SKM-1 treated with dmso at 0.1 percent for 144 hours (cell line): ENCODE data around the gene PDE4B.
"Not testable (repeated sequence)": the region's sequence is repeated elsewhere in the genome, so short reads cannot be mapped to it uniquely, and the experiment has no call there.

ENCODE experiments used
- DNase-seq: peaks from one replicate; lab custom pipeline; 2025; ENCODE audit not compliant: unreplicated experiment; lab: John Stamatoyannopoulos, UW

Gene PDE4B

DNA sequence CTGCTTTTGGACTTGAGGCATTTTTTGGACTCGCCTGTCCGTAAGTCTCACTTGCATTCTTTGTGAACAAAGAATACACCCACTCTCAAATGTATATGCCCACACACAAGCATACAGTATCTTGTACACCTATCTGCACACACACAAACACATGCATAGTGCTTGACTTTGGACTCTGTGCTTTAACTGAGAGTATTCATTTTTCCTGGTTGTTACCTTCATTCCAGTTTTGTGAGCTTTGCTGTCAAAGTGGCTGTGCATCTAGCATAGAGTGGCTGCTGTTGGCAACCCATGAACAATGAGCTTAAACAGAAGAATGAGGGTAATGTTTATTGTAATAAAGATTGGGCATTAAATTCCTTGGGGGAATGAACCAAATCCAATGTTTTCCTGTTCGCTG, 199.0 kb downstream of the PDE4B start:
- no peak for DNase-seq

DNA sequence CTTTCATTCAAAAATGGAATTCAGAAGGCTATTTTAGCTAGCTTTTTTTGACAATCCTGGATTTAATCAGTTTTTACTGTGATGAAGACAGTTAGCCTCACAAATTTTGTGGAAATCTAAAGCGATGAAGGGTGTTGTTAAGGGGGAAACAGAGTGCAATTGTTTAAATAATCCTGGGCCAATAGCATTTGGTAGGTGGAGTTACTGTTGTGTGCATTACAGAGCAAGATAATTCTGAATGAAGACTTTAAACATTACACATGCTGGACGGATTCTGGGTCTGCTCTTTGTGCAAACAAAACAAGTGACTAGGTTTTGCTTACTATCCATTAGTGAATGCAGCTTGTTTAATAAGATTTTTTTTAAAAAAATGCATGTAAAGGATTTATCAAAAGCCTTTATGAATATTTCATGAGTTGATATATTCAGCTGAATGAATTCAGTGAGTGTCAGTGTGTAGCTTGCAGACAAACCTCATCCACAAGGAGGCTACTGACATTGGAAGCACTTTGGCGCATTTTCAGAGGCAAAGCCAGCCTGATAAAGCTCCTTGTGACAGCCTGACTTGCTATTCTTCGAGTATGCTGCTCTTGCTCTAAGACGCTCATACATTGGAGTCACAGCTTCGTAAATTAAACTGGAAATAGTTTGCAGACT, 199.6 kb downstream of the PDE4B start:
- DNase-seq: no peak

DNA sequence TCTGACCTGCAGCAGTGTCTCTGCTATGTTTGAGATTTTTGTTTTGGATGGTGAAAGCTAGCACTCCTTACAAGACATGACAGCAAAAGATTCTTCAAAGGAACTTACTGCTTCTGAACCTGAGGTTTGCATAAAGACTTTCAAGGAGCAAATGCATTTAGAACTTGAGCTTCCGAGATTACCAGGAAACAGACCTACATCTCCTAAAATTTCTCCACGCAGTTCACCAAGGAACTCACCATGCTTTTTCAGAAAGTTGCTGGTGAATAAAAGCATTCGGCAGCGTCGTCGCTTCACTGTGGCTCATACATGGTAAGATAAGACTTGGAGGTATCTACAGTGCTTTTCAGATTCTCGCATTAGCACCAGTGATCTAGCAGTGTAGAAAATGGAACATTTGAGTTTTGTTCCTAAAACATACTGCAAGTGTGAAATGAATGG, 200.2 kb downstream of the PDE4B start:
- DNase-seq: no peak

DNA sequence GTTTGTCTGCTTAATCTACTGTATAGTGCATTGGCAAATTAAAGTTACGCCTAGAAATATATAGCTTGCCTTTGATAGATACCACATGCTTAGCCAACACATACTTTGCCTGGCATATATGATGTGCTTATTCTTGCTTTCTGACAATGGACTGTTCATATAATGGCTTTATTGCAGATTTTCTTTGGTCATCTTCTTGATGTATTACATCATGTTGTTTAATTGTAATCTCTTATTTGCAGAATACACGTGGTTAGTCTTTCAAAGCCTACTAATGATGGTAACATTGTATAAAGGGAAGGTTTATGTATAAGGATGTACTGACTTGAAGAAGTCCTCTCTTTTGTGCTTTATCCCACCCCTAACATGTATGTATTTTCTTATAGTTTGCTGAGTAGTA, 201.5 kb downstream of the PDE4B start:
- no peak for DNase-seq

DNA sequence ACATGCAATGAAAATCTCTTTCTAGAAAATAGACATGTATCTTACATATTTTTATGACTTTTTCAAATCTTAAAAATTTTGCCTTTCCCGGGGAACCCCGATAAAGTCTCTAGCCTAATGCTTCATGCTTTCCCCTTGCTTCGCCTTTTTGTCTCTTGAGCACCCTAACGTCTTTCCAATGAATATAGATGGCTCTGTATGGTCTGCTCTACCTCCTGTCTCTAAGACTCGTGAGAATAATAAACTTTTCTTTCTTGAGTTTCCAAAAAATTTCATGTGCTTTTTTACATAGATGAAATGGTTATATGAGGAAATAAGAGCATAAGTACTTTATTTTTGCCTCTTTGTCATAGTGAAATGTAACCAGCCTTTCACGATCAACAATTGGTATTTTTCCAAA, 202.6 kb downstream of the PDE4B start:
- DNase-seq: no peak

DNA sequence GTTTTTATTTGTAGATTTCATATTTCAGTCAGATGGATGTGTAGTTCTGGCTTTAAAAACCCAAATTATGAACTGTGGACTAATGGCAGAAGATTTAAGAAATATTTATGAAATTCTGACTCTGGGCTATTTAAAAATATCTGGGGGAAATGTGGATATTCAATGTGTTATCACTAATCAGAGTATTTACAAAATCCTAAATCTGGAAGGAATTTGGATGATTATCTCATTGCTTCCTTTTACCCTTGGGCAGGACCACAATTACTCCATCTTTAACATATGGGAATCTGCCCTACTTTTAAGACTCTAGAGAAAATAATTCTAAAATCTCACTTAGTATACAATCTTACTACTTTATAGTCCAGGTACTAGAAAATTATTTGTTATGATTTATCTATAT, 203.2 kb downstream of the PDE4B start:
- no peak for DNase-seq

DNA sequence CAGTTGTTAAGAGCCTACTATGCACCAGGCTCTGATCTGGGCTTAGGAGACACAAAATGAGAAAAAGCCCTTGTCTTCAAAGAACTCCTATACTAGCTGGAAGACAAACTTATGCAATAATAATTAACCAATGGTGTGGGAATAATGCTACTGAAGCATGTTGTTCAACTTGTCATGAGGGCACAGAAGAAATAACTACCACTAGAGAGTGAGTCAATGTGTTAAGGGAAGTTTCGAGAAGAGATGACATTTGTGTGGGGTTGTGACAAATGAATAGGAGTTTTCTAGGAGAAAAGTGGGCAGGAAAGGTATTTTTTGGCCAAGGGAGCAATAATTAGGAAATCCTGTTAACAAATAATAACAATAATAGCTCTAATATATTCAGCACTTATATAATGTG, 205.0 kb downstream of the PDE4B start:
- DNase-seq: no peak

DNA sequence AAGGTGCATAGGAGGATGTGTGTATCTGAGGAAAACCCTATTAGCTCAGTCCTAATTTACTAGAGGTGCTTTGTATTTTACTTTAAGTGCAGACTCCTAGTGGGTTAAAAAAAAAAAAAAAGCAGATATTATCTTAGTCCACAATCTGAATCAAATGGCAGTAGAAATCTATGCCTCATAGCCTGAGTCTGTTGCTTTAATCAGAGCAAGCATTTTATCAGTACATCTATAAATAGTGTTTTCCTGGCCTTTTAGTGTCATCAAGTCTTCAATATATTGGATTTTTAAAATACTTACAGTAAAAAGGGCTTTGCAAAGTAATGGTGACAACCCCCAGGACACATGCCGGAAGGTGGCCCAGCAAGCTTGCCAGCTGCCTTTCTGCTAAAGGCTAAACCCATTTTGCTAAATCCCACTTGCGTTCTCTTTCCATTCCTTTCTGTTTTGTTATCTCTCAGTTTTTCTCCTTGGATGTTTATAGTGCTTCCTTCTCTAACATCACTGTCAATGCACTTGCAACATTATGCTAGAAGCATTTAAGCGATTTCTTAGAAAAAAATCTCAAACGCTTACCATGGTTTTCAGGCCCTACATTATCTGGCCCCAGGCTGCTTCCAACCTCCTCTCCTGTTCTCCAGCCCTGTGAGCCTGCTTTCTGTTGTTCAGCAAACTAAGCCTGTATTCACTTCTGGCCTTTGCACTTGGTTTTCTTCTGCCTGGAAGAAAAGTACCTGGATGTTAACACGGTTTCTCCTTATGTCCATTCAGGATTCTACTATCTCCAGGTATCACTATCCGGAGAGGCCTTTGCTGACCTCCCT, 206.3 kb downstream of the PDE4B start:
- no peak for DNase-seq

DNA sequence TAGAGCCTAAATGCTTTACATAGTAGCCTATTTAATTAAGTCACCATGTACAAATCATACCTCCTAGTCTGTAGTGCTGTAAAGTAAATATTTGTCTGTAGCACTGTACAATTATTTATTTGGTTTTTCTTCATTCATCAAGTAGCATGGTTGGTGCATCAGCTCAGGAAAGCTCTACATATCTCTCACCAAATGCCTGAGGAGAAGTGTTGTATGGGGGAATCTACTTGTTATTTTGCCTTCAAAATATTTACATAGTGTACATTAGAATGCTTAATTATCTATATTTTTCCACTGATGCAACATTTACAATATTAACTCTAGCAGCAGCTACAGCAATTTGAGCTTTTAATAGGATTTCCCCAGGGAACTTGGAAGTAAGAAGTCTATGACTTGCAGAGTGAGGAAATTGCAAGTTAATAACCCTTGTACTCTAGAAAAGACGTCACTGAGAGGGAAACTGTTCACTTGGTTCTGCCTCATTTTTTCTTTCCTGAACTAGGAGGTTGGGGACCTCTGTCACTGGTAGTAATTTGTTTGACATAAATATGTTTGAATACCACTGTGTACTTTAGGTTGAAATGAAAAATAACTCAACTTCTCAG, 207.4 kb downstream of the PDE4B start:
- DNase-seq: no peak

DNA sequence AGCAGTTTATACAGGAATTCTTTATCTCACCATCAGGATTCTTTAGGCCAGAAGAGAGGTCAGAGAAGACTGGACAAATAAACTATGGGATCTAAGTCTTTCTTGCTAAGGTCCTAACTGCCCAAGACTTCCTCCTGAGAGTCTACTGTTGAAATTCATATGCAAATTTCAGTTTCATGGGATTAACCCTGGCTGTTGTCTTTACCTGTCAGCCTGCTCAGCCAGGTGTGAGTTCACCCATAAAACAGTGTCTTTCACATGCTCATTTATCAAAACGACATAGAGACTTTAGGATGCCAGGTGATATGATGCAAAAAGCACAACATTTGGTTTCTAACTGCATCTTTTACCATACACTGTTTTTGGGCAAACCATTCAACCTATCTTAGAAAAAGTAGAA, 211.0 kb downstream of the PDE4B start:
- DNase-seq: no peak

DNA sequence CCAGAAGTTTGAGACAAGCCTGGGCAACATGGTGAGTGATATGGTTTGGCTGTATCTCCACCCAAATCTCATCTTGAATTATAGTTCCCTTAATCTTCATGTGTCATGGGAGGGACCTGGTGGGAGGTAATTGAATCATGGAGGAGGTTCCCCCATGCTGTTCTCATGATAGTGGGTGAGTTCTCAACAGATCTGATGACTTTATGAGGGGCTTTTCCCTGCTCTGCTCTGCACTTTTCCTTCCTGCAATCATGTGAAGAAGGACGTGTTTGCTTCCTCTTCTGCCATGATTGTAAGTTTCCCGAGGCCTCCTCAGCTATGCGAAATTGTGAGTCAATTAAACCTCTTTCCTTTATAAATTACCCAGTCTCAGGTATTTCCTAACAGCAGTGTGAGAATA, 213.8 kb downstream of the PDE4B start:
- DNase-seq: not testable (repeated sequence)

DNA sequence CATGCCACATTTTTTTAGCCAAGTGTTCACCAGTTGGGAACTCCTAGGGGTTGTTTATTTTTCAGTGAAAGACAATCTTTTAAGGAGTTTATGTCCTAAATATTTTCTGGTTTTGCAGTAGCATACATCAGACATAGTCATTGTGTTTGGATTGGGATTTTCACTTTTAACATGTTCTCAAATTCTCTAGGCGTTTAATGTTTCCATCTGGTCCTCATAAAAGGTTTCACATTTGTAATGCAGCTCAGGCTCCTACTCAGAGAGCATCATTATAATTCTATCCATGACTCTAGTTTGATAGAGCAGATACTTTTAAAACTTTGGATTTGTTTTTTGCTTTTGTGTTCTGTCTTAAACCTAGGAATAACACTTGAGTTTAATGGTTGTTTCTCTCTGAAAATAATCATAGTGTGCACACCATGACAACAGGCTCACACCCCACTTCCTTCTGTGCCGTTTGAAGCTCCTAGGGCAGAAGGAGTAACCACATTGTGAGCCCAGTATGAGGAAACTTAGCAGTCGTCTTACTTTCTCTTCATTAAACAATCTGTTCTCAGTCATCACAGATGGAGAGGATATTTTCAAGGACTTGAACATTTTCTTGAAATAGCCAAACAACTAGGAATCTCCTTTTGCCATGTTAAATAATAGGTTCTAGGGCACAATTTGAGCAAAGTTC, 219.6 kb downstream of the PDE4B start:
- peak; percentile 76 for DNase-seq

DNA sequence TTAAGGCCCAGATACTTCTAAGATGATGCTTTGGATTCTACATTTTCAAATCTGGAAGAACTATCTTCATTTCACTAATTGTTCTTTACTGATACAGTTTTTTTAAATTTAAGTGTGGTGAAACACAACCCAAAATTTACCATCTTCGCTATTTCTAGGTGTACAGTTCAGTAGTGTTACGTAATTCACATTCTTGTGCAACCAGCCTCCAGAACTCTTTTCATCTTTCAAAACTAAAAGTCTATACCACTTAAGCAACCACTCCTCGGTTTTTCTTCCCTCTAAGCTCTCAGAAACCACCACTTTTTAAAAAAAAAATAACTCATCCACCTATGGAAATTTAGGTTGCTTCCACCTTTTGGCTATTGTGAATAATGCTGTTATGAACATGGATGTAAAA, 220.7 kb downstream of the PDE4B start:
- DNase-seq: peak; percentile 87

DNA sequence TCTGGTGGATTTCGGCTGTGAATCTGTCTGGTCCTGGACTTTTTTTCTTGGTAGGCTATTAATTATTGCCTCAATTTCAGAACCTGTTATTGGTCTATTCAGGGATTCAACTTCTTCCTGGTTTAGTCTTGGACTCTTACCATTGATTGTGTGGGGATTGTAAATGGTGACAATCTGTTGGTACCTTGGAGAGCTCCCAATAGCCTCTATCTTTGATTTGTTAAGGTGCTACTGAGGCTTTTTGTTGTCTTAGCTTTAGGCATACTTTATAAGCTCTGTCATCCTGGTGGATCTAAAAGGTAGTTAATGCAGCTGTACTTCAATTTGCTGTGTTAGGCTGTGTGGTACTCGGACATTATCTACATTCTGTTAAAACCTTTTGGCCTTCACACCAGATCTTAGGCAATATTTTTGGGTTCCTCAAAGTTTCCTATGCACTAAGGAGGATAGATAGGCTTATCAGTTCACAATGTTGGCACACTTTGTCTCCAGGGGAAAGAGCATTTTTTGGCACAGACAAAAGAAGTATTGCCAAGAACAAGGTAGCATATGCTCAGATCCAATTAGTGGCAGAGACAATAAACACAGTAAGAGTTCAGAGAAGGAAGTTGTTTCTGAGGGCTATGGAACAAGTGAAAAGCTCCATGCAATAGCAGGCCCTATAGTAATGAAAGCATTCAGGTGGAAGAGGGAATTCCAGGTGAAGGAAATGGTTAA, 230.4 kb downstream of the PDE4B start:
- no peak for DNase-seq

DNA sequence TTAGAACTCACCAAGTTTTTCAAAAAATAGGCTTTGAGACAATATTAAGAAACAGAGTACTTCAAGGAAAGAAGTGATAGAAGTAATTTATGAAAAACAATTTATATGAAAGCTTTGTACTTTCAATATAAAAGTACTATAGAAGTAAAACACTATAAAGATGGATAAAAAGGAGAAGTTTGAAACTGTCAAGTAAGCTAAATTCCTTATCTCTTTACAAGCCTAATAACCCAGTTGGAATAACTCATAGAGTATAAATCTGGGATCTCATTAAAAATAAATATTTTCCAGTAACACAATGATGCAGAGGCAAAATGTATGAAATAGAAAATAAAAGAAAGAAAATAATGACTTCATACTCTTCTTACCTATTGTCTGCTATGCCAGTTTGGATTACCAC, 232.5 kb downstream of the PDE4B start:
- no peak for DNase-seq

DNA sequence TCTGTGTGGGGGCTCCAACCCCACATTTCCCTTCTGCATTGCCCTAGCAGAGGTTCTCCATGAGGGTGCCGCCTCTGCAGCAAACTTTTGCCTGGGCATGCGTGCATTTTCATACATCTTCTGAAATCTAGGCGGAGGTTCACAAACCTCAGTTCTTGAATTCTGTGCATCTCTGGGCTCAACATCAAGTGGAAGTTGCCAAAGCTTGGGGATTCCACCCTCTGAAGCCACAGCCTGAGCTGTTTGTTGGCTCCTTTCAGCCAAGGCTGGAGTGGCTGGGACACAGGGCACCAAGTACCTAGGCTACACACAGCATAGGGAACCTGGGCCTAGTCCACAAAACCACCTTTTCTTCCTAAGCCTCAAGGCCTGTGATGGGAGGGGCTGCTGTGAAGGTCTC, 235.3 kb downstream of the PDE4B start:
- no peak for DNase-seq

DNA sequence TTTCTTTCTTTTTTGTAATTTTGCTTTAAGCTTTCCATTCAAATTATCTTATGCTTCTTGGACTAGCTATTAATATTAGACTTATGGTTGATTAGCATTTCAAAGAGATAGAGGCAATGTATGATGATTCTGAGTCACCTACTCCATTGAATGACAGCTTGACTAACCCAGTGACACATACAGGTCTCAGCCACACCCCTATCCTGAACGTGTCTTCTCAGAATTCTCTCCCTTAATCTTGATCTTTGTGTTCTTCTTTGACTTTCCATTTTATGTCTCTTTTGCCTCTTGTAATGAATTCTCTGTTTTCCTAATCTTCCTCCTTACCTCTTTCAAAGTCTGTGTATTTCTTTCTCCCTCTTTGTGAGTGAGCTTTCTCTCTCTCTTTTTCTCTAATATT, 241.1 kb downstream of the PDE4B start:
- DNase-seq: no peak

DNA sequence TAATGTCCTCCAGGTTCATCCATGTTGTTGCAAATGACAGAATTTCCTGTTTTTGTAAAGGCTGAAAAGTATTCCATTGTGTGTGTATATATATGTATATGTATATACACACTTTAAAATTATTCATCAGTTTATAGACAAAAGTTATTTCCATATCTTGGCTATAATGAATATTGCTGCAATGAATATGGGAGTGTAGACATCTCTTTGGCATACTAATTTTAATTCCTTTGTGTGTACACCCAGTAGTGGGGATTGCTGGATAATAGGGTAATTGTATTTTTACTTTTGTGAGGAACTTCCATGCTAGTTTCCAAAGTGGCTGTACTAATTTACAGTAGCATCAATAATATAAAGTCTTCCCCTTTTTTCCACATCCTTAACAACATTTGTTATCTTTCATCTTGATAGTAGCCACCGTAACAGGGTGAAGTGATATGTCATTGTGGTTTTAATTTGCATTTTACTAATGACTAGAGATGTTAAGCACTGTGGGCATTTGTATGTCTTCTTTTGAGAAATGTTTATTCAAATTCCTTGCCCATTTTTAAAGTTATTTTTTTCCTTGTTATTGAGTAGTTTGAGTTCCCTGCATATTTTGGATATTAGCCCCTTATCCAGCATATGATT, 243.0 kb downstream of the PDE4B start:
- no peak for DNase-seq

DNA sequence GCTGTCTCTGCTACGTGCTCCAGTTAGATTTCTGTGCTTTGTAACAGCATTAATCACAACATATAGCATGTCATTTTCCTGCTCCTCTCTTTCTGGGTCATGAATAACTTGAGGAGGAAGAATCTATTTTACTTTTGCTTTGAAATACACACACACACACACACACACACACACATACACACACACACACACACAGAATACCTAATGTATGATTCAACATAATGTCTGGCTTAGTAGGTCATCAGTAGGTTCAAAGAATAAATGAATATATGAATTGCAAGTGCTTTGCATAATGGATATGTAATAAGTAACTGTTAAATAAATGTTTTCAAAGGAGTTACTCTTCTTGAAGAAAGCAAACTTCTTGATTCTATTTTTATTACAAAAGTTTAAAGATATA, 249.0 kb downstream of the PDE4B start:
- no peak for DNase-seq

DNA sequence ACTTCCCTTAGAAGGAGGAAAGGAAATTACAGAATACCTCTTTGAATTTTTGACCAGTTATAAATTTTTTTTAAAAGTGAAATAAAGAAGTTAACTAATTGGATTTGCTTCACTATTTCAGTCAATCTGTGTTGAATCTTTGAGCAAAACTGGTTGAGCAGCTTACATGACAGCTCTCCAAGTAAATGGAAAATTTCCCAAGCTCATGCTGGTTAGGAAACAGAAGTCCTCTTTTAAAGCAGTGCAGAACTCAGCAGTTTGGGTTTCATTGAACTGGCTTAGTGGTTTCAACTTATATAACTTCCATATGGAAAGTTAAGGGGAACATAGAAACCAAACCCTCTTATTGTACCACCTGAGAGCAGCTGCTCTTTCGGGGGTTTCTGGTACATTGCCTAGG, 250.5 kb downstream of the PDE4B start:
- no peak for DNase-seq

DNA sequence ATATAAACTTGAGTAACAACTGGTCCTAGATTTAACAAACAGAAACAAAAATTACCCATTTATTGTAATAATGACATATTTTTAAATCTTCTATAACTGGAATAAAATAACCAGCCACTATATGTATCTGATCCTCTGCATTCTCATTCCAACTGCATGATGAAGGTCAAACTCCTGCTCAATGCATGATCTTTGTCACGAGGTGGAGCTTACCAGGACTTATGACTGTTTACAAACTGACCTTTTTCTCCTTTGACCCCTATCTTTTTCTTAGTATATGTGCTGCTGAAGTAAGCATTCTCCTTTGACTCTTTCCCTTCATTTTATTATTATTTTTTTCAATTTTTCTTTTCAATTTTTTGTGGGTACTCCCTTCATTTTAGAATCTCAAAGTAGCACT, 252.2 kb downstream of the PDE4B start:
- DNase-seq: no peak
